KMS-11 (cell line): ENCODE measurements around the gene CCDC27.

Source experiments
- H2AFZ ChIP-seq: fragments of 200-600 bp; sonication (generic); 2 replicates; pipeline ENCODE4 v1.6.1; 2016; ENCODE audit warnings: antibody characterized with exemption, mixed run types, low read depth
- H3K27ac ChIP-seq: fragments of 200-600 bp; sonication (generic); 2 replicates; pipeline ENCODE4 v1.6.1; 2016; ENCODE audit warnings: mild to moderate bottlenecking, mixed run types
- H3K27me3 ChIP-seq: fragments of 200-600 bp; sonication (generic); 2 replicates; pipeline ENCODE4 v1.6.1; 2017; ENCODE audit warnings: mild to moderate bottlenecking, low read depth, mixed run types, moderate library complexity; ENCODE audit not compliant: insufficient read depth
- H3K36me3 ChIP-seq: fragments of 200-600 bp; sonication (generic); 2 replicates; pipeline ENCODE4 v1.6.1; 2017; ENCODE audit warnings: mild to moderate bottlenecking, mixed run types; ENCODE audit not compliant: insufficient read depth
- H3K4me1 ChIP-seq: fragments of 200-600 bp; sonication (generic); 2 replicates; pipeline ENCODE4 v1.6.1; 2016; ENCODE audit warnings: mild to moderate bottlenecking, low read depth, mixed run types; ENCODE audit not compliant: poor library complexity, severe bottlenecking
- H3K4me2 ChIP-seq: fragments of 200-600 bp; sonication (generic); 2 replicates; pipeline ENCODE4 v1.7.0; 2016; ENCODE audit warnings: mild to moderate bottlenecking, mixed run types
- H3K4me3 ChIP-seq: fragments of 200-600 bp; sonication (generic); IDR thresholded peaks from 2 replicates; pipeline ENCODE4 v1.6.1; 2017; ENCODE audit warnings: low read depth, low read length, mixed read lengths; ENCODE audit not compliant: insufficient read depth
- H3K79me2 ChIP-seq: fragments of 200-600 bp; sonication (generic); 2 replicates; pipeline ENCODE4 v1.6.1; 2016; ENCODE audit warnings: low read depth, mixed run types; ENCODE audit not compliant: insufficient read depth
- H3K9ac ChIP-seq: fragments of 200-600 bp; sonication (generic); 2 replicates; pipeline ENCODE4 v1.6.1; 2016; ENCODE audit warnings: mild to moderate bottlenecking, mixed run types
- H4K20me1 ChIP-seq: fragments of 200-600 bp; sonication (generic); 2 replicates; pipeline ENCODE4 v1.6.1; 2016; ENCODE audit warnings: mild to moderate bottlenecking, mixed run types; ENCODE audit not compliant: insufficient read depth
- TF ChIP-seq, protein P1 (sequence below): fragments of 200-600 bp; sonication (generic); conservative IDR thresholded peaks from 2 replicates; pipeline ENCODE4 v1.6.1; 2017; ENCODE audit warnings: low read depth, mild to moderate bottlenecking, antibody characterized with exemption, low read length, moderate library complexity, mixed read lengths

CCDC27 gene

DNA sequence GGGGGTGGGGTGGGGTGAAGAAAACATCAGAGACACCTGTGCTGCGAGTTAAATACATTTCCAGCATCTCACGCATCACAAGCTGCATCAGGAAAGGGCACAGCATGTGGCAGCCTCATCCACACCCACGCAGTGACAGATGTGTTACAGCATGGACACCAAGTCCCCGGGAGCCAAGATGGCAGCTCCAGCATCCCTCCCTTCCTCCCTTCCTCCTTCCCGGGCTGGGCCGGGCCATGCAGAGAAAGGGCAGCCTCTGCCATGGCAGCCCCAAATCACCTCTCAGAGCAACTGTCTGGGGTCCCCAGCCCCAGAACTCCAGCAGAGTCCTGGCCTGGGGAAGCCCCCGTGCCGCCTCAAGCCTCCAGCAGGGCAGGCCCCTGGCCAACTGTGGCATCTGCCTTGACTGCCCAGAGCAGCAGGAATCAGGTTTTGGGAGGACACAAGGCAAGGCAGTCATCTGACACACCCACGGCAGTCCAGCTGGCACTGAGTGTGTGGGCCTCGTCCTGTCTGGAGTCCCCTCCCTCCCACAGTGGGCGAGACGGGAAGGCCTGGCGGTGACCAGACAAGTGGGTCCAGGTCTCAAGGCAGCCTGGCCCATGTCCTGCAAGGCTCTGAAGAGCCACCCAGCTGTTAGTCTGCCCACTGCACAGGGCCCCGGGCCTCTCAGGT is 26.5 kb downstream of the CCDC27 start:
- Histone ChIP-seq H3K4me2 (no peak overlapping the region), H3K4me1 (peaks cover 9% of the 10 kb centered on the region), H3K9ac (no peak overlapping the region), H3K36me3 (peaks cover 8% of the 10 kb centered on the region; the same call in 1 of the 2 replicates), H3K4me3 (no peak overlapping the region), H2AFZ (no peak overlapping the region), H3K27me3 (no peaks in the 10 kb centered on the region), H3K27ac (no peak overlapping the region), H3K79me2 (no peaks in the 10 kb centered on the region), H4K20me1 (no peaks in the 10 kb centered on the region)
- TF ChIP-seq, protein P1, sequence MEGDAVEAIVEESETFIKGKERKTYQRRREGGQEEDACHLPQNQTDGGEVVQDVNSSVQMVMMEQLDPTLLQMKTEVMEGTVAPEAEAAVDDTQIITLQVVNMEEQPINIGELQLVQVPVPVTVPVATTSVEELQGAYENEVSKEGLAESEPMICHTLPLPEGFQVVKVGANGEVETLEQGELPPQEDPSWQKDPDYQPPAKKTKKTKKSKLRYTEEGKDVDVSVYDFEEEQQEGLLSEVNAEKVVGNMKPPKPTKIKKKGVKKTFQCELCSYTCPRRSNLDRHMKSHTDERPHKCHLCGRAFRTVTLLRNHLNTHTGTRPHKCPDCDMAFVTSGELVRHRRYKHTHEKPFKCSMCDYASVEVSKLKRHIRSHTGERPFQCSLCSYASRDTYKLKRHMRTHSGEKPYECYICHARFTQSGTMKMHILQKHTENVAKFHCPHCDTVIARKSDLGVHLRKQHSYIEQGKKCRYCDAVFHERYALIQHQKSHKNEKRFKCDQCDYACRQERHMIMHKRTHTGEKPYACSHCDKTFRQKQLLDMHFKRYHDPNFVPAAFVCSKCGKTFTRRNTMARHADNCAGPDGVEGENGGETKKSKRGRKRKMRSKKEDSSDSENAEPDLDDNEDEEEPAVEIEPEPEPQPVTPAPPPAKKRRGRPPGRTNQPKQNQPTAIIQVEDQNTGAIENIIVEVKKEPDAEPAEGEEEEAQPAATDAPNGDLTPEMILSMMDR: no peak

DNA sequence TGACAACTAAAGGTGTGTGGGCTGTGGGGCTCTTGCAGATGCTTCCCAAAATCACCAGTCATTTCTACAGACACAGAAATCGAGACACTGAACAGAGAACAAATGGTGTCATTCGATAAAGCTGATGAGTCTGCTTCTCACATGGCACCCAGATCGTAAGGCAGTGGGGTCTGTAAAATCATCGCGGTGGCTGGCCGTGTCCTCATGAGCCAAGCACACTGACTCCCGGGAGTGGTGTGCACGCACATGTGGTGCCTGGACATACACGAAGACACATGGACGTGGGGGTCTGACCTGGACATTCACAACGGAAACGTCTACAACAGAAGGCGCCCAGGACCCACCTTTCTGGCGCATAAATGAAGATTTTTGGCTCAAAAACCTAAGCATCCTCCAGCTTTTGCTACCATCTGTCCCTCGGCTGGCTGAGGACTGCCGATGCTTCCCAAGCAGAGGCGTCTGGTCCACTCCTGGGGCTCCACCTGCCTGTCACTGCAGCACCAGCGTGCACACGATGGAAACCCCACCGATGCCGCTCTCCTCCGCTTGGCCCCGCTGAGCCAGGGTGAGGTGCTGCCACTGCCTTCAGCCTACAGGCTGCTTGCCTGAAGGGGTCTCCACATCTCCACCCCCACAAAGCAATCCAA is 27.1 kb downstream of the CCDC27 start:
- Histone ChIP-seq H3K4me1 (peaks cover 9% of the 10 kb centered on the region), H4K20me1 (no peaks in the 10 kb centered on the region), H3K9ac (no peak overlapping the region), H3K27ac (no peak overlapping the region), H2AFZ (no peak overlapping the region), H3K79me2 (no peaks in the 10 kb centered on the region), H3K4me3 (no peak overlapping the region), H3K27me3 (no peaks in the 10 kb centered on the region), H3K4me2 (no peak overlapping the region), H3K36me3 (peaks cover 8% of the 10 kb centered on the region; the same call in 1 of the 2 replicates)
- TF ChIP-seq, protein P1: no peak

GRCh38 chr1:3779912-3780416 is 27.7 kb downstream of the CCDC27 start:
- no peak overlapping the region for H3K9ac ChIP-seq
- H3K4me3 ChIP-seq: no peak overlapping the region
- H3K36me3 ChIP-seq: peaks cover 8% of the 10 kb centered on the region; the same call in 1 of the 2 replicates
- no peaks in the 10 kb centered on the region for H3K79me2 ChIP-seq
- peaks cover 9% of the 10 kb centered on the region for H3K4me1 ChIP-seq
- H4K20me1 ChIP-seq: no peaks in the 10 kb centered on the region
- no peak overlapping the region for H2AFZ ChIP-seq
- TF ChIP-seq, protein P1: no peak
- no peak overlapping the region for H3K27ac ChIP-seq
- H3K4me2 ChIP-seq: no peak overlapping the region
- H3K27me3 ChIP-seq: no peaks in the 10 kb centered on the region

DNA sequence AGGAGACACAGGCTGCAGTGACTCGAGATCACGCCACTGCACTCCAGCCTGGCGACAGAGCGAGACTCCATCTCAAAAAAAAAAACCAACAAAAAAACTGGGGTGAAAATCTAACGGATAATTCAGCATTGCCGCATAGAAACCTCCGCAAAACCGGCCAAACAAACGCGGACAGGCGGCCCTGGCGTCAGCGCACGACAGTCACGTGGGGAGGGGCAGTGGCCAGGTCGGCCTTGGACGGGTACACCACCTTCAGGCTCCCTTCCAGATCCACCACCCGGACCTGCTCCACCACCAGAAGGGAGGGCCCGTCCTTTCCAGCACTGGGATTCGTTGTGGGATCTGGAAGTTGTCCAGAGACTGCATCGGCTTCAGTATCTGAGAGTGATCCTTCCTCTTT is 28.7 kb downstream of the CCDC27 start:
- Histone ChIP-seq H3K9ac (no peak overlapping the region), H3K79me2 (no peaks in the 10 kb centered on the region), H3K27me3 (no peaks in the 10 kb centered on the region), H3K4me2 (no peak overlapping the region), H2AFZ (no peak overlapping the region), H3K4me1 (peaks cover 3% of the 10 kb centered on the region), H4K20me1 (no peaks in the 10 kb centered on the region), H3K4me3 (no peak overlapping the region), H3K36me3 (peaks cover 8% of the 10 kb centered on the region; the same call in 1 of the 2 replicates), H3K27ac (no peak overlapping the region)
- TF ChIP-seq, protein P1: no peak
